GM21390 (cell line): ENCODE data around the gene EPS8L1.

Experiments
- ATAC-seq: cut with Tn5 transposase; IDR thresholded peaks from one replicate; pipeline ENCODE4 v1.9.1; 2021; ENCODE audit not compliant: unreplicated experiment

The EPS8L1 gene

DNA sequence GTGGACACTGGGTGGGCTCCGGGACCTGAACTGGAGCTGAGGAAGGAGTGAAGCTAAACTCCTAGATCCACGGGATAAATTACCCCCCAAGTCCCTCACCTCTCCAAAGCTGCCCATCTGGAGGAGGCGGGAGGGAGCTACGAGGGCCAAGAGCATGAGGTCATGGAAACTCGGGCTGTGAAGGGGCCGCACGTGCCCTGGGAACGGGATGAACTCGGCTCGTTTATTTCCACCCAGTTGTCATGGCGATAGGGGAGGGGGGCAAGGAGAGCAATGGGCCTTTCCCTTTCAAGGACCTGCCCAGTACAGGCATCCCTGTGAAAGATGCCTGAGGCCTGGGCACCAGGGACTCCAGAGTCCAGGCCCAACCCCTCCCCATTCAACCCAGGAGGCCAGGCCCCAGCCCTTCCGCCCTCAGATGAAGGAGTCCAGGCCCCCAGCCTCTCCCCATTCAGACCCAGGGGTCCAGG lies 37.9 kb downstream of the EPS8L1 start:
- no peak for ATAC-seq

- no peak for ATAC-seq
These were observed 39.0 kb downstream of the EPS8L1 start for GRCh38 chr19:55114566-55115145.

GRCh38 chr19:55115446-55116065 lies 39.9 kb downstream of the EPS8L1 start:
- ATAC-seq = no peak

GRCh38 chr19:55116232-55116858 lies 40.7 kb downstream of the EPS8L1 start:
- peak; percentile 34 for ATAC-seq

DNA sequence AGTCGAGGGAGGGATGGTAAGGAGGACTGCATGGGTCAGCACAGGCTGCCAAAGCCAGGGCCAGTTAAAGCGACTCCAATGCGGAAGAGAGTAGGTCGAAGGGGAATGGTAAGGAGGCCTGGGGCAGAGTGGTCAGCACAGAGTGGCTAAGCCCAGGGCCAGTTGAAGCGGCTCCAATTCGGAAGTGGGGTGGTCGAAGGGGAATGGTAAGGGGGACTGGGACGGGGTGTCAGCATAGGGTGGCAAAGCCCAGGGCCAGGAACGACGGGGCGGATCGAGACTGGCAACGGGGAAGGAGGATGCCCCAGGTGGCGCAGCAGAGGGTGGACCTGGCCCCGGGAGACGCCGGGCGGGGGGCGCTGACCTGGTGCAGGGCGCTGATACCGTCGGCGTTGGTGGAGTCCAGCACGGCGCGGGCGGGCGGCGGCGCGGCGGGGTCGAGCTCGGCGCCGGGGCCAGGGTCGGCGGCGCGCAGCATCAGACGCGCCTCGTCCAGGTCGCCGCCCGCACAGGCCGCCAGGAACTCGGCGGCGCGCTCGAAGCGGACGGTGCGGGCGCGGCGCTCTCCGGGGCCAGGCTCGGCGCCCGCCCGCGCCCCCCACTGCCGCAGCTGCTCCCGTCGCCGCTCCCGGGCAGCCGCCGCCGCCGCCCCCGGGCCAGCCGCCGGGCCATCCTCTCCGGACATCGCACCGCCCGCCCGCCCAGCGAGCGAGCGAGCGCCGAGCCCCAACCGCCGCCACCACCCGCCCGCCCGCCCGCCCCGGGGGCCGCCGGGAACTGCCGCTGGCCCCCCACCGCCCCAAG lies 41.4 kb downstream of the EPS8L1 start, which contains the start of gene PPP1R12C:
PPP1R12C (minus strand) TSS at position 779 of the 804 bp plus-strand sequence; CDS start at position 685, 94 bp downstream.
- ATAC-seq = peak; percentile 10

DNA sequence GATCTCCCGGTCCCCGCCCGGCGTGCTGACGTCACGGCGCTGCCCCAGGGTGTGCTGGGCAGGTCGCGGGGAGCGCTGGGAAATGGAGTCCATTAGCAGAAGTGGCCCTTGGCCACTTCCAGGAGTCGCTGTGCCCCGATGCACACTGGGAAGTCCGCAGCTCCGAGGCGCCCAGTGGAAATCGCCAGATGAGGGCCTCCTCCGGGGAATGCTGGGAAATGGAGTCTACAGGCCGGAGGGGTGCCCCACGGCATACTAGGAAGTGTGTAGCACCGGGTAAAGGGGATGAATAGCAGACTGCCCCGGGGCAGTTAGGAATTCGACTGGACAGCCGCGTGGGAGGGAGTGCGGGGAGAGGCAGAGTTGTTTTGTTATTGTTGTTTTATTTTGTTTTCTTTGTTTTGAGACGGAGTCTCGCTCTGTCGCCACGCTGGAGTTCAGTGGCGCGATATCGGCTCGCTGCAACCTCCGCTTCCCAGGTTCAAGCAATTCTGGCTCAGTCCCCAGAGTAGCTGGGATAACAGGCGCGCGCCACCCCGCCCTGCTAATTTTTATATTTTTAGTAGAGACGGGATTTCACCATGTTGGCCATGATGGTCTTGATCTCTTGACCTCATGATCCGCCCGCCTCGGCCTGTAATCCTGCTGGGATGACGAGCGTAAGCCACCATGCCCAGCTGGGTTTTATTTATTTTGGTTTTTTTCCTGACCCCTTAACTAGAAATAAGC lies 42.2 kb downstream of the EPS8L1 start:
- peak; percentile 78 for ATAC-seq

DNA sequence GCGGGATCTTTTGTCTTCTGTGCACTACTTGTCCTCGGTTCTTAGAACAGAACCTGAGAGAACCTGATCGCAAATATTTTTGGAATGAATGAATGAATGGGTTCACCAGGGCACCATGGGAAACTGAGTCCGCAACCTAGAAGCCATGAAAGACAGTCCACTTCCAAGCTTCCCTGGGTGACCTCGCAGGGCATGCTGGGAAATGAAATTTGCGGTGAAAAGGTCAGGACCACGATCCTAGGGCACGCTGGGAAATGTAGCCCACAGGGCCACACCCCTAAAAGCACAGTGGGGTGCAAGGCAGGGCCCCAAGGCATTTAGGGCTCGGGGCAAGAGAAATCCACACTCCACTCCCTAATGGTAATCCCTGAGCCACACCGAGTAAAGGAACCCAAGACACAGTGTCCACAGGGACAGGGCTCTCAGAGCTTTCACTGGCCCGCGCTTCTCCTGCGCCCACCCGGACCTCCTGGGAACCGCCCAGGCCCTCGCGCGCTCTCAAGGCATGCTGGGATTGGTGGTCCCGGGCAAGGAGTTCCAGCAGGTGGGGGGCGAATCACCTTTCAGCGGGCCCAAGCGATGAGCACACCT lies 42.8 kb downstream of the EPS8L1 start:
- ATAC-seq = no peak

GRCh38 chr19:55119053-55119452 lies 43.4 kb downstream of the EPS8L1 start:
- ATAC-seq = no peak

DNA sequence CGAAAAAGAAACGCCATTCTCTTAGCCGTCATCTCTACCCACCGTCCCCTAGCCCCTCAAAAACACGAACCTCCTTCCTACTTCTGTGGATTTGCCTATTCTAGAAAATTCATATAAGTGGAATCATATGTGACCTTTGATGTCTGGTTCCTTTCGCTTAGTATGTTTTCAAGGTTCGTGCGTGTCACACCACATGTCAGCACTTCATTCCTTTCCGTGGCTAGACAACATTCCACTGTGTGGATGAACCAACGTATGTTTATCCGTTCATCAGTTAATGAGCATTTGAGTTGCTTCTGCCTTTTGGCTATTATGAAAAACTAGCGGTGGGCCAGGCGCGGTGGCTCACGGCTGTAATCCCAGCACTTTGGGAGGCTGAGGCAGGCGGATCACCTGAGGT lies 55.8 kb downstream of the EPS8L1 start:
- ATAC-seq = no peak

GRCh38 chr19:55132453-55133129 lies 56.9 kb downstream of the EPS8L1 start:
- no peak for ATAC-seq

GRCh38 chr19:55133639-55134444 lies 58.2 kb downstream of the EPS8L1 start:
- ATAC-seq = no peak

GRCh38 chr19:55134736-55135135 lies 59.1 kb downstream of the EPS8L1 start:
- ATAC-seq = no peak

- ATAC-seq = no peak
These were observed 60.9 kb downstream of the EPS8L1 start for GRCh38 chr19:55136399-55137102.
